Panc1 (cell line): Measurements from ENCODE around the gene RPS6KB2. TPM values are rescaled to one million over a fixed set of nuclear protein-coding genes. Genes with fewer than 3 reads are reported as not detected.

Experiments
- ATAC-seq: fragments of 200-7000 bp; cut with Tn5 transposase; 2 replicates; pipeline ENCODE4 v1.9.1; 2020; ENCODE audit warnings: mild to moderate bottlenecking, moderate library complexity
- BruUV-seq: library from RNA; stranded (reverse); fragments of 400-500 nt; replicated peaks from 2 replicates; lab custom pipeline; 2021; lab: Mats Ljungman, UMichigan
- CTCF ChIA-PET: fragments of 300-600 bp; sonication (Branson Sonifier 250); formaldehyde crosslinking; loops from one replicate; lab custom pipeline; 2022; ENCODE audit warnings: antibody characterized with exemption; lab: Charles Lee
- POLR2A ChIA-PET: fragments of 300-600 bp; sonication (Branson Sonifier 250); formaldehyde crosslinking; loops from one replicate; lab custom pipeline; 2022; ENCODE audit warnings: antibody characterized with exemption; lab: Charles Lee
- DNase-seq: peaks from one replicate; pipeline ENCODE4 v3.0.0-alpha.2; 2010; ENCODE audit warnings: low read depth, low spot score
- H3K27ac ChIP-seq: 2 replicates; pipeline ENCODE4 v1.5.1; 2011; ENCODE audit warnings: mild to moderate bottlenecking, low read length, inconsistent platforms
- H3K27me3 ChIP-seq: fragments of 200-500 bp; sonication (Bioruptor generic); 2 replicates; pipeline ENCODE4 v1.6.0; 2014; ENCODE audit warnings: low read length, inconsistent platforms; ENCODE audit not compliant: control insufficient read depth, insufficient read depth
- H3K36me3 ChIP-seq: fragments of 200-500 bp; sonication (Bioruptor generic); 2 replicates; pipeline ENCODE4 v1.5.1; 2014; ENCODE audit warnings: inconsistent platforms, mild to moderate bottlenecking, low read length, moderate library complexity; ENCODE audit not compliant: control insufficient read depth, insufficient read depth
- H3K4me1 ChIP-seq: 2 replicates; pipeline ENCODE4 v1.5.1; 2011; ENCODE audit warnings: inconsistent platforms, mild to moderate bottlenecking, low read length, moderate library complexity; ENCODE audit not compliant: control insufficient read depth, insufficient read depth
- H3K4me3 ChIP-seq, 2 experiments: 2 replicates each; pipeline ENCODE4 v1.5.1; 2011 to 2012; ENCODE audit warnings: low read depth in 2 of 2, low read length in 2 of 2, mild to moderate bottlenecking in 2 of 2, inconsistent platforms in 1 of 2, moderate library complexity in 1 of 2
- H3K9me3 ChIP-seq: fragments of 200-500 bp; sonication (Bioruptor generic); 2 replicates; pipeline ENCODE4 v1.5.1; 2014; ENCODE audit warnings: low read depth, mild to moderate bottlenecking, inconsistent platforms, low read length, moderate library complexity; ENCODE audit not compliant: control insufficient read depth, insufficient read depth
- CTCF ChIP-seq: fragments of 450-650 bp; IDR thresholded peaks from 2 replicates; pipeline ENCODE4 v1.5.1; 2017; ENCODE audit warnings: mild to moderate bottlenecking
- POLR2AphosphoS5 ChIP-seq: IDR thresholded peaks from 2 replicates; pipeline ENCODE4 v1.6.1; 2012; ENCODE audit warnings: mild to moderate bottlenecking, low read depth, low read length, moderate library complexity
- REST ChIP-seq, 2 experiments: IDR thresholded peaks; 2 replicates each; pipeline ENCODE4 v1.6.1; 2011 to 2012; ENCODE audit warnings: low read depth in 2 of 2, control low read depth in 1 of 2, low read length in 1 of 2, mild to moderate bottlenecking in 1 of 2, moderate library complexity in 1 of 2; ENCODE audit not compliant: insufficient read depth in 1 of 2
- SIN3A ChIP-seq: IDR thresholded peaks from 2 replicates; pipeline ENCODE4 v1.6.1; 2012; ENCODE audit warnings: low read depth, mild to moderate bottlenecking, low read length, moderate library complexity, borderline replicate concordance; ENCODE audit not compliant: insufficient read depth
- TCF7L2 ChIP-seq: IDR thresholded peaks from 2 replicates; pipeline ENCODE4 v1.6.1; 2011; ENCODE audit warnings: mild to moderate bottlenecking, low read depth, low read length, inconsistent platforms
- in situ Hi-C: cut with HindIII; loops from 2 replicates; pipeline ENCODE4 v1.10.0; 2016; ENCODE audit warnings: low sequenced_read_pairs, low pct_unique_long_range_greater_than_20kb
- intact Hi-C: fragments of 100-400 bp; cut with micrococcal nuclease; formaldehyde crosslinking; loops from one replicate; pipeline ENCODE4 v1.10.0; 2022; ENCODE audit not compliant: unreplicated experiment
- total RNA-seq: library from RNA; stranded (reverse); gene quantifications from one replicate; pipeline ENCODE4 v1.2.1, GENCODE V29; 2021; ENCODE audit not compliant: unreplicated experiment

RPS6KB2 gene
- total RNA-seq, 1 experiment from 2014 or later: 68.5 TPM

- ATAC-seq (no peak), DNase-seq (no peak)
- TF ChIP-seq TCF7L2 (no peak), REST (IDR thresholded peaks at IDR 0.05; ENCODE audit: insufficient read depth in 1 of 2, low read depth in 2 of 2, low read length in 1 of 2) (no peak), CTCF (no peak), POLR2AphosphoS5 (no peak), SIN3A (no peak)
- H3K4me1 ChIP-seq: peaks cover 61% of the 10 kb centered on the region
- ChIA-PET POLR2A (no interaction called here), CTCF (no interaction called here)
- peak within 1 kb of the TSS; percentile 54; the same call in 1 of the 2 replicates for H3K27ac ChIP-seq
- intact Hi-C loops: no loop called here
- H3K4me3 ChIP-seq: peak within 1 kb of the TSS; percentile 20 to 46
- no peaks in the 10 kb centered on the region for H3K9me3 ChIP-seq
- no peaks in the 10 kb centered on the region for H3K27me3 ChIP-seq
- BruUV-seq: no TSS peak
- H3K36me3 ChIP-seq: no peaks in the 10 kb centered on the region
- in situ Hi-C loops: no loop called here
Measured at GRCh38 chr11:67415501-67416304, 12.6 kb upstream of the RPS6KB2 start, which contains the start of gene CARNS1. CARNS1 (plus strand) TSS chr11:67415678; CDS start chr11:67416200, 522 bp downstream.

- Histone ChIP-seq H3K4me3 (no peak overlapping the region), H3K36me3 (no peaks in the 10 kb centered on the region), H3K27me3 (no peaks in the 10 kb centered on the region), H3K9me3 (no peaks in the 10 kb centered on the region), H3K4me1 (peaks cover 56% of the 10 kb centered on the region), H3K27ac (peak overlapping the region; percentile 54; the same call in 1 of the 2 replicates)
- in situ Hi-C loops (no loop called here), intact Hi-C loops (no loop called here)
- CTCF ChIA-PET: interaction anchor here (0.6 kb wide), 1 partner anchor 59 kb away, joined by 3 read pairs; no protein-coding TSS in a partner anchor
- BruUV-seq: TSS peak; percentile 31
- POLR2A ChIA-PET: interaction anchor here (1.9 kb wide), 1 partner anchor 15 kb away, joined by 6 read pairs; the partner anchor contains the start of gene PPP1CA
- DNase-seq: no peak
- ATAC-seq: no peak
- TF ChIP-seq TCF7L2 (no peak), POLR2AphosphoS5 (no peak), SIN3A (no peak), CTCF (no peak), REST (IDR thresholded peaks at IDR 0.05; ENCODE audit: insufficient read depth in 1 of 2, low read depth in 2 of 2, low read length in 1 of 2) (no peak)
Measured at GRCh38 chr11:67416416-67417335, 11.6 kb upstream of the RPS6KB2 start.
